KMS-11 (cell line): Measurements from ENCODE around the gene DUSP1.

Experiments used
- H2AFZ ChIP-seq: fragments of 200-600 bp; sonication (generic); 2 replicates; pipeline ENCODE4 v1.6.1; 2016; ENCODE audit warnings: antibody characterized with exemption, mixed run types, low read depth
- H3K27ac ChIP-seq: fragments of 200-600 bp; sonication (generic); 2 replicates; pipeline ENCODE4 v1.6.1; 2016; ENCODE audit warnings: mild to moderate bottlenecking, mixed run types
- H3K27me3 ChIP-seq: fragments of 200-600 bp; sonication (generic); 2 replicates; pipeline ENCODE4 v1.6.1; 2017; ENCODE audit warnings: mild to moderate bottlenecking, low read depth, mixed run types, moderate library complexity; ENCODE audit not compliant: insufficient read depth
- H3K36me3 ChIP-seq: fragments of 200-600 bp; sonication (generic); 2 replicates; pipeline ENCODE4 v1.6.1; 2017; ENCODE audit warnings: mild to moderate bottlenecking, mixed run types; ENCODE audit not compliant: insufficient read depth
- H3K4me1 ChIP-seq: fragments of 200-600 bp; sonication (generic); 2 replicates; pipeline ENCODE4 v1.6.1; 2016; ENCODE audit warnings: mild to moderate bottlenecking, low read depth, mixed run types; ENCODE audit not compliant: poor library complexity, severe bottlenecking
- H3K4me2 ChIP-seq: fragments of 200-600 bp; sonication (generic); 2 replicates; pipeline ENCODE4 v1.7.0; 2016; ENCODE audit warnings: mild to moderate bottlenecking, mixed run types
- H3K4me3 ChIP-seq: fragments of 200-600 bp; sonication (generic); IDR thresholded peaks from 2 replicates; pipeline ENCODE4 v1.6.1; 2017; ENCODE audit warnings: low read depth, low read length, mixed read lengths; ENCODE audit not compliant: insufficient read depth
- H3K79me2 ChIP-seq: fragments of 200-600 bp; sonication (generic); 2 replicates; pipeline ENCODE4 v1.6.1; 2016; ENCODE audit warnings: low read depth, mixed run types; ENCODE audit not compliant: insufficient read depth
- H3K9ac ChIP-seq: fragments of 200-600 bp; sonication (generic); 2 replicates; pipeline ENCODE4 v1.6.1; 2016; ENCODE audit warnings: mild to moderate bottlenecking, mixed run types
- H4K20me1 ChIP-seq: fragments of 200-600 bp; sonication (generic); 2 replicates; pipeline ENCODE4 v1.6.1; 2016; ENCODE audit warnings: mild to moderate bottlenecking, mixed run types; ENCODE audit not compliant: insufficient read depth
- CTCF ChIP-seq: fragments of 200-600 bp; sonication (generic); conservative IDR thresholded peaks from 2 replicates; pipeline ENCODE4 v1.6.1; 2017; ENCODE audit warnings: low read depth, mild to moderate bottlenecking, antibody characterized with exemption, low read length, moderate library complexity, mixed read lengths

DUSP1 gene

DNA sequence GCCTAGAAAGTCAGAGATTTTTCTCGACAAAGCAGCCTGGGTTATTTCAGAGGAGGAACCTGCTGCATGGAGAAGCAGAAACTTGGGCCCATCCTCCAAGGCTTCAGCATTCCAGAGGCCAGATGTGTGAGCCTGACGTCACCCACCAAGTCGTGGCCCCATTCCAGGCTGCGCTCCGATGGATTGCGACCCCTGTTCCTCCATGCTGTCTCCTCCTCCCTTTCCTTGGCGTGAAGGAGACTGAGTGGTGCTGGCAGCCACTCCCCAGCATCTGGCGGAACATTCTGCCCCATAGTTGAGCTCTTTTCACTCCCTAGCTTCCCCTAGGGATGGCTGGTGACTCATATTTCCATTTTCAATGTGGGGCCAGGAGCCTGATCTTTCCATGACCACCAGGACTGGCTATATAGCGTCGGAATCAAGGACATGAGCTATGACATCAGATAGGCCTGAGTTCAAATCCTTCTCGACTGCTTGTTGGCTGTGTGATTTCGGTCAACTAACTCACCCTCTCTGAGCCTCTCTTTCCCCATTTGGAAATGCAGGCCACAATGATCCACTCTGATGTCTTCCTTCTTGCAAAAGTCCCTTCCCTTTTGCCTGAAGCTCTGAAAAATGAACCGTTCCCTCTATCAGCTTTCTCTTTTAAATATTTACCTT lies 24.5 kb upstream of the DUSP1 start:
- TF ChIP-seq CTCF = no peak
- Histone ChIP-seq H3K4me3 (no peak overlapping the region), H3K9ac (no peak overlapping the region), H3K27me3 (no peaks in the 10 kb centered on the region), H3K4me2 (no peak overlapping the region), H3K27ac (no peak overlapping the region), H2AFZ (no peak overlapping the region), H3K4me1 (no peaks in the 10 kb centered on the region), H3K79me2 (no peaks in the 10 kb centered on the region), H3K36me3 (no peaks in the 10 kb centered on the region), H4K20me1 (no peaks in the 10 kb centered on the region)

GRCh38 chr5:172793577-172794488 lies 22.8 kb upstream of the DUSP1 start:
- Histone ChIP-seq H2AFZ (no peak overlapping the region), H3K4me3 (no peak overlapping the region), H4K20me1 (no peaks in the 10 kb centered on the region), H3K79me2 (no peaks in the 10 kb centered on the region), H3K9ac (no peak overlapping the region), H3K4me1 (no peaks in the 10 kb centered on the region), H3K36me3 (no peaks in the 10 kb centered on the region), H3K4me2 (no peak overlapping the region), H3K27me3 (no peaks in the 10 kb centered on the region), H3K27ac (no peak overlapping the region)
- no peak for TF ChIP-seq CTCF

DNA sequence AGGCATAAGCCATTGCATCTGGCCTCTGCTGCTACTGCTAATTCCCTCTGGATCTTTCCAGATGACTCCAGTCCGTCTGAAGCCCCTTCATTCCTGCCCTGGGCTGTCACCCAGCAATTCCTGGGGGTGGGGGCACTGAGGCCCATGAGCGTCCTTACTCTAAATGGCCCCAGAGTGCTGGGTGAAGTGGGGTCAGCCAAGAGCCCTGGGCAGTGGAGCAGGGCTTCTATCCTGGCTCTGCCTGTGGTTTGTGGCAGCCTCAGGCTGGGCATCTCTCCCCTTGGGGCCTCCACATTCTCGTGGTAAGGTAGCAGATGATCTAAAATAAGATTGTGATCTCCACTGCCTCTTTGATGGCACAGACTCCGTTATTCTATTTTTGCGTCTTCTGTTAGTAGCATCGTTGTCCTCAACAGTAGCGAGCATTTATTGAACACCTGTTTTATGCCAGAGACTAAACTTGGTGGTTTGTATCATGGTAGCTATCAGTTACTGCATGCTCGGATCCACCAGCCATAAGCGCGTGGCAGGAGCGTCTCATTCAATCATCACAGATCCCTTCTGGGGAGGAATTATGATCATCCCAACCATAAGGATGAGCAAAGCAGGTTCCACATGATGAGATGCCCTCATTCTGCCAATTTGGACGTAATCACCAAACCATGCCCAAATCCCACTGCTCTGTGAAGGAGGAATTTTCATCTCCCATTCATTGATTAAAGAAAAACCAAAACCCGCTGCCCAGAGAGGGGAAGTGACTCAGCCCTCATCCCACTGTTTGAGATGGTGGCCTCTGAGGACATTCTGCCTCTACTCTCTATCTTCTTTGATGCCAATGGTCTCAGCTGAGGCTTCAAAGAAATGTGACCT lies 21.9 kb upstream of the DUSP1 start:
- Histone ChIP-seq H3K4me3 (no peak overlapping the region), H3K27ac (no peak overlapping the region), H3K36me3 (no peaks in the 10 kb centered on the region), H3K4me1 (no peaks in the 10 kb centered on the region), H3K27me3 (no peaks in the 10 kb centered on the region), H4K20me1 (no peaks in the 10 kb centered on the region), H3K79me2 (no peaks in the 10 kb centered on the region), H2AFZ (no peak overlapping the region), H3K4me2 (no peak overlapping the region), H3K9ac (no peak overlapping the region)
- TF ChIP-seq CTCF = no peak

- Histone ChIP-seq H2AFZ (no peak overlapping the region), H3K4me3 (no peak overlapping the region), H3K9ac (no peak overlapping the region), H3K4me1 (no peaks in the 10 kb centered on the region), H3K27ac (no peak overlapping the region), H4K20me1 (no peaks in the 10 kb centered on the region), H3K4me2 (no peak overlapping the region), H3K27me3 (no peaks in the 10 kb centered on the region), H3K36me3 (no peaks in the 10 kb centered on the region), H3K79me2 (no peaks in the 10 kb centered on the region)
- TF ChIP-seq CTCF = no peak
These were observed 20.9 kb upstream of the DUSP1 start for GRCh38 chr5:172791726-172792445.
